ENCODE results near the gene KIF17. TPM values are rescaled to one million over a fixed set of nuclear protein-coding genes. Genes with fewer than 3 reads are reported as not detected.

KIF17 gene
- total and polyA plus RNA-seq, 2 of the 8 experiments (the other 6 are each of a cell fraction or from before 2014, with no cell fraction given): 6.9 to 10.4 TPM

- H2BK12ac ChIP-seq (ENCODE audit: low read depth, low read length): no peak overlapping the region
- no peak overlapping the region for H3K23ac ChIP-seq (ENCODE audit: insufficient read length)
- no peaks in the 10 kb centered on the region for H3K79me2 ChIP-seq (ENCODE audit: control insufficient read depth in 1 of 2, insufficient read depth in 2 of 2, low read length in 2 of 2)
- H3K18ac ChIP-seq (ENCODE audit: extremely low read depth, low read length): no peak overlapping the region
- no peak overlapping the region for H4K8ac ChIP-seq (ENCODE audit: extremely low read depth, insufficient read depth, low read length)
- no peaks in the 10 kb centered on the region for H3K27me3 ChIP-seq (replicated peaks in 1 of 4; ENCODE audit: control insufficient read depth in 3 of 4, extremely low read depth in 1 of 4, insufficient read depth in 3 of 4, low read length in 3 of 4)
- no peak overlapping the region for H3K14ac ChIP-seq (ENCODE audit: insufficient read length)
- no peak overlapping the region for H2BK120ac ChIP-seq (replicated peaks; ENCODE audit: low read depth, low read length)
- H2BK5ac ChIP-seq (ENCODE audit: low read depth, low read length): no peak overlapping the region
- CTCF ChIA-PET (ENCODE audit: partially characterized antibody): interaction anchor here (0.6 to 3.4 kb wide), 5 partner anchors 15 to 379 kb away, joined by 3 to 10 read pairs (median 6); no protein-coding TSS in a partner anchor
- H3K79me1 ChIP-seq (ENCODE audit: low read depth, low read length): no peaks in the 10 kb centered on the region
- 95% methylated on average over 15 of the region's 15 CpGs; no CpG with 5 or more reads in 1 of the 2 experiments for WGBS, 2 experiments (ENCODE audit: extremely low coverage in 1 of 2, insufficient coverage in 1 of 2, insufficient read length in 1 of 2, insufficient replicate concordance in 2 of 2, low coverage in 1 of 2, low lambda C conversion rate in 2 of 2, missing lambda C conversion rate in 1 of 2)
- H2BK15ac ChIP-seq (ENCODE audit: low read length): no peak overlapping the region
- peaks cover 3 to 12% of the 10 kb centered on the region in 2 experiments for H4K20me1 ChIP-seq (replicated peaks in 1 of 2; ENCODE audit: control insufficient read depth in 1 of 2, insufficient read depth in 2 of 2, low read length in 2 of 2)
- H3K9me3 ChIP-seq (ENCODE audit: insufficient read depth in 2 of 2, low read depth in 1 of 2, low read length in 1 of 2): no peaks in the 10 kb centered on the region
- POLR2A ChIA-PET (ENCODE audit: partially characterized antibody): interaction anchor here (2.1 to 2.6 kb wide), 2 partner anchors 8 to 14 kb away, joined by 7 to 11 read pairs; no protein-coding TSS in a partner anchor
- no peak overlapping the region for H3K4me2 ChIP-seq (ENCODE audit: insufficient read depth in 1 of 2, low read depth in 2 of 2, low read length in 2 of 2)
- H3K27ac ChIP-seq (ENCODE audit: low read depth, low read length): no peak overlapping the region
- H3K4me3 ChIP-seq (ENCODE audit: extremely low read depth in 1 of 4, insufficient read depth in 2 of 4, low read depth in 3 of 4, low read length in 4 of 4): no peak overlapping the region
- H3K9ac ChIP-seq (replicated peaks in 1 of 4; ENCODE audit: extremely low read depth in 1 of 4, low read depth in 3 of 4, low read length in 3 of 4): no peak overlapping the region
- FAIRE-seq: no peak
- H3K4ac ChIP-seq (replicated peaks; ENCODE audit: insufficient read length, low read depth, low read length): no peak overlapping the region
- no peak overlapping the region for H4K5ac ChIP-seq (ENCODE audit: insufficient read length, low read depth, low read length)
- no peak overlapping the region for H3K56ac ChIP-seq (replicated peaks; ENCODE audit: insufficient read length, low read depth, low read length)
- no peak overlapping the region for H2BK20ac ChIP-seq (ENCODE audit: low read length)
- no peaks in the 10 kb centered on the region for H3K23me2 ChIP-seq (ENCODE audit: low read depth, low read length)
- DNase-seq (ENCODE audit: low read depth in 1 of 2, low spot score in 2 of 2): no peak
- H3K4me1 ChIP-seq (replicated peaks in 1 of 4; ENCODE audit: control insufficient read depth in 3 of 4, insufficient read depth in 4 of 4, low read length in 3 of 4): no peaks in the 10 kb centered on the region
- no peak overlapping the region for H2AFZ ChIP-seq (ENCODE audit: low read length)
- peaks cover 12 to 47% (median 24%) of the 10 kb centered on the region in 4 experiments for H3K36me3 ChIP-seq (ENCODE audit: control insufficient read depth in 2 of 4, insufficient read depth in 4 of 4, low read length in 3 of 4)
- H2AK5ac ChIP-seq (ENCODE audit: low read depth, low read length): no peak overlapping the region
- no peak overlapping the region for H4K91ac ChIP-seq (replicated peaks; ENCODE audit: insufficient read length, low read length)
- TF ChIP-seq KDM1A (IDR thresholded peaks at IDR 0.05; ENCODE audit: borderline replicate concordance, low read length): no peak
- no peak for TF ChIP-seq PHF8 (conservative IDR thresholded peaks at IDR 0.05; ENCODE audit: low read depth, low read length)
- no peak for TF ChIP-seq CEBPB (IDR thresholded peaks at IDR 0.05; ENCODE audit: low read depth, low read length)
- no peak for TF ChIP-seq CBX5 (IDR thresholded peaks at IDR 0.05; ENCODE audit: low read depth, low read length)
- TF ChIP-seq MAX (IDR thresholded peaks at IDR 0.05): no peak
- TF ChIP-seq NRF1 (IDR thresholded peaks at IDR 0.05; ENCODE audit: low read depth, low read length): no peak
- TF ChIP-seq SRF (IDR thresholded peaks at IDR 0.05; ENCODE audit: low read depth, low read length): no peak
- no peak for TF ChIP-seq KDM4A (IDR thresholded peaks at IDR 0.05; ENCODE audit: low read depth, low read length, severe bottlenecking)
- no peak for TF ChIP-seq NANOG (IDR thresholded peaks at IDR 0.05; ENCODE audit: insufficient read depth, low read depth, low read length, poor library complexity, severe bottlenecking)
- no peak for TF ChIP-seq EP300 (IDR thresholded peaks at IDR 0.05; ENCODE audit: borderline replicate concordance in 1 of 2, low read depth in 2 of 2, low read length in 2 of 2)
- no peak for TF ChIP-seq CTCF (IDR thresholded peaks at IDR 0.05; ENCODE audit: control extremely low read depth in 1 of 3, insufficient read depth in 1 of 3, low read depth in 1 of 3, low read length in 3 of 3)
These were observed 68.9 kb downstream of the KIF17 start for GRCh38 chr1:20648946-20649345.
